Thyroid gland (tissue), 4 donors: ENCODE results near the gene TSPO.

Experiments used
- POLR2A ChIP-seq, 2 donors: fragments of 450-650 bp; IDR thresholded peaks; one replicate each; pipeline ENCODE4 v1.6.1; 2017; ENCODE audit warnings: antibody characterized with exemption in 2 of 2, mild to moderate bottlenecking in 2 of 2, moderate library complexity in 1 of 2
- TF ChIP-seq, protein P1 (sequence below), 6 experiments: fragments of 200-600 bp in 3 of 6; fragments of 450-650 bp in 3 of 6; sonication (generic) in 3 of 6; IDR thresholded peaks; one replicate each; pipeline ENCODE4 v1.5.1; 2016 to 2019; ENCODE audit warnings: antibody characterized with exemption in 6 of 6, mild to moderate bottlenecking in 2 of 6, inconsistent platforms in 1 of 6, moderate library complexity in 1 of 6

DNA sequence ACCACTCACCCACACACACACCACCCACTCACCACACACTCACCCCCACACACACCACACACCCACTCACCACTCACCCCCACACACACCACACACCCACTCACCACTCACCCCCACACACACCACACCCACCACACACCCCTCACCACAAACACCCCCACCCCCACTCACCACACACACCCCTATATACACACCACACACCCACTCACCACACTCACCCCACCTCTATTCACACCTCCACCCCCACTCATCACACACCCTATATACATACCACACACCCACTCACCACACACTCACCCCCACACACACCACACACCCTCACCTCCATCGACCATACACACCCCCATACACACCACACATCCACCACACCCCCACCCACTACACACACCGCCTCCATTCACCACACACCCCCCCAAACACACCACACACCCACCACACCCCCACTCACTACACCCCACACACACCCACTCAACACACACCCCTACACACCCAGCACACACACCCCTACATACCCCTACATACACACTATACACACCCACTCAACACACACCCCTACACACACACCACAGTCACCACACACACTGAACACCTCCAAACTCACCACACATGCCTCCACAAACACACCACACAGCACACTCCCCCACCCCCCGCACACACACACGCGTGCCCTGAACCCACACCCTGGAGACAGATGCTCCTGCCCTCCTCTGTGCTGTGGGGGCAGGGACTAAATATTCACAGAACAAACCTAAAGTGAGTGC is 54.6 kb downstream of the TSPO start:
- TF ChIP-seq POLR2A (IDR thresholded peaks at IDR 0.05), result no peak
- TF ChIP-seq, protein P1, sequence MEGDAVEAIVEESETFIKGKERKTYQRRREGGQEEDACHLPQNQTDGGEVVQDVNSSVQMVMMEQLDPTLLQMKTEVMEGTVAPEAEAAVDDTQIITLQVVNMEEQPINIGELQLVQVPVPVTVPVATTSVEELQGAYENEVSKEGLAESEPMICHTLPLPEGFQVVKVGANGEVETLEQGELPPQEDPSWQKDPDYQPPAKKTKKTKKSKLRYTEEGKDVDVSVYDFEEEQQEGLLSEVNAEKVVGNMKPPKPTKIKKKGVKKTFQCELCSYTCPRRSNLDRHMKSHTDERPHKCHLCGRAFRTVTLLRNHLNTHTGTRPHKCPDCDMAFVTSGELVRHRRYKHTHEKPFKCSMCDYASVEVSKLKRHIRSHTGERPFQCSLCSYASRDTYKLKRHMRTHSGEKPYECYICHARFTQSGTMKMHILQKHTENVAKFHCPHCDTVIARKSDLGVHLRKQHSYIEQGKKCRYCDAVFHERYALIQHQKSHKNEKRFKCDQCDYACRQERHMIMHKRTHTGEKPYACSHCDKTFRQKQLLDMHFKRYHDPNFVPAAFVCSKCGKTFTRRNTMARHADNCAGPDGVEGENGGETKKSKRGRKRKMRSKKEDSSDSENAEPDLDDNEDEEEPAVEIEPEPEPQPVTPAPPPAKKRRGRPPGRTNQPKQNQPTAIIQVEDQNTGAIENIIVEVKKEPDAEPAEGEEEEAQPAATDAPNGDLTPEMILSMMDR (IDR thresholded peaks at IDR 0.05), result no peak
